GM13976 (cell line): ENCODE data around the gene COA3.
A peak's percentile ranks its signal among the peaks of the same experiment; 100 is the strongest.

Source experiments
- DNase-seq: peaks from one replicate; pipeline ENCODE4 v3.0.0; 2012; ENCODE audit warnings: low spot score
- CTCF ChIP-seq: IDR thresholded peaks from 2 replicates; pipeline ENCODE4 v1.5.1; 2012; ENCODE audit warnings: borderline replicate concordance, mild to moderate bottlenecking; ENCODE audit not compliant: insufficient read depth; ENCODE audit errors: extremely low read depth, missing control alignments, control extremely low read depth
- in situ Hi-C: fragments of 300-500 bp; cut with MboI; formaldehyde crosslinking; loops from one replicate; pipeline ENCODE4 v1.12.0; 2022; ENCODE audit warnings: low sequenced_read_pairs, mixed read lengths, inconsistent platforms; ENCODE audit not compliant: unreplicated experiment

Gene COA3

GRCh38 chr17:42767512-42767911 is 31.0 kb downstream of the COA3 start:
- in situ Hi-C loops, result no loop called here
- no peak for DNase-seq
- no peak for TF ChIP-seq CTCF

- DNase-seq, result no peak
- no peak for TF ChIP-seq CTCF
- in situ Hi-C loops, result no loop called here
These were observed 32.4 kb downstream of the COA3 start for GRCh38 chr17:42766124-42766523.

GRCh38 chr17:42761638-42762037 is 36.9 kb downstream of the COA3 start:
- no peak for TF ChIP-seq CTCF
- DNase-seq, result no peak
- in situ Hi-C loops, result no loop called here

GRCh38 chr17:42760652-42761581 is 37.6 kb downstream of the COA3 start, which contains the start of gene RAMP2:
Gene RAMP2, plus strand, starts transcription at chr17:42761227. Its CDS starts 35 bp downstream, at chr17:42761262.
- TF ChIP-seq CTCF, result no peak
- DNase-seq, result peak; percentile 66
- in situ Hi-C loops, result no loop called here

GRCh38 chr17:42759982-42760651 is 38.4 kb downstream of the COA3 start:
- TF ChIP-seq CTCF, result no peak
- peak; percentile 52 for DNase-seq
- in situ Hi-C loops, result no loop called here

- no peak for TF ChIP-seq CTCF
- DNase-seq, result no peak
- in situ Hi-C loops, result no loop called here
These were observed 43.7 kb downstream of the COA3 start for GRCh38 chr17:42754782-42755181.
